DOHH2 (cell line): Measurements from ENCODE around the gene FXYD1.

Experiments
- EZH2phosphoT487 ChIP-seq: fragments of 200-600 bp; sonication (generic); IDR thresholded peaks from 2 replicates; pipeline ENCODE4 v1.6.1; 2017; ENCODE audit warnings: borderline replicate concordance, mild to moderate bottlenecking, antibody characterized with exemption, low read length, moderate library complexity, mixed read lengths
- TF ChIP-seq, protein P1 (sequence below): fragments of 200-600 bp; sonication (generic); IDR thresholded peaks from one replicate; pipeline ENCODE4 v1.5.1; 2014; ENCODE audit warnings: antibody characterized with exemption, mild to moderate bottlenecking, low read depth, low read length; ENCODE audit not compliant: poor library complexity, severe bottlenecking

DNA sequence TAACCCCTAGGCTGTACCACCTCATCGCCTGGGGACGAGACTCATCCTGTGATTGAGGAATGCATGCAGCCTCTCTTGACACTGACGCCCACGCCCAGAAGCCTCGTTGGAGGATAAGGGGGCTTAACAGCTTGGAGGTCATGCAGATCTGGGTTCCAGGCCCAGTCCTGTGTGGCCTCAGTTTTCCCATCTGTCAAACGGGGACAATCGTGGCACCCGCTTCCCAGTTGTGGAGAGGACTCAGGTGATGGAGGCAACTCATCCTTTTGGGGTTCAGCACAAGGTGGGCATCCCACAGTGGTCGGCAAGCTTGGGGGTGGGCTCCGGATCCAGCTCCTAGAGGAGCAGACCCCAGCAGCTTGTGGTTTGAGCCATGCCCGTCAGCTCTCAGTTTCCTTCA lies 2.4 kb upstream of the FXYD1 start:
- TF ChIP-seq, protein P1, sequence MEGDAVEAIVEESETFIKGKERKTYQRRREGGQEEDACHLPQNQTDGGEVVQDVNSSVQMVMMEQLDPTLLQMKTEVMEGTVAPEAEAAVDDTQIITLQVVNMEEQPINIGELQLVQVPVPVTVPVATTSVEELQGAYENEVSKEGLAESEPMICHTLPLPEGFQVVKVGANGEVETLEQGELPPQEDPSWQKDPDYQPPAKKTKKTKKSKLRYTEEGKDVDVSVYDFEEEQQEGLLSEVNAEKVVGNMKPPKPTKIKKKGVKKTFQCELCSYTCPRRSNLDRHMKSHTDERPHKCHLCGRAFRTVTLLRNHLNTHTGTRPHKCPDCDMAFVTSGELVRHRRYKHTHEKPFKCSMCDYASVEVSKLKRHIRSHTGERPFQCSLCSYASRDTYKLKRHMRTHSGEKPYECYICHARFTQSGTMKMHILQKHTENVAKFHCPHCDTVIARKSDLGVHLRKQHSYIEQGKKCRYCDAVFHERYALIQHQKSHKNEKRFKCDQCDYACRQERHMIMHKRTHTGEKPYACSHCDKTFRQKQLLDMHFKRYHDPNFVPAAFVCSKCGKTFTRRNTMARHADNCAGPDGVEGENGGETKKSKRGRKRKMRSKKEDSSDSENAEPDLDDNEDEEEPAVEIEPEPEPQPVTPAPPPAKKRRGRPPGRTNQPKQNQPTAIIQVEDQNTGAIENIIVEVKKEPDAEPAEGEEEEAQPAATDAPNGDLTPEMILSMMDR, result no peak
- no peak for TF ChIP-seq EZH2phosphoT487
